Measurements from ENCODE around the gene ACVR2A.

DNA sequence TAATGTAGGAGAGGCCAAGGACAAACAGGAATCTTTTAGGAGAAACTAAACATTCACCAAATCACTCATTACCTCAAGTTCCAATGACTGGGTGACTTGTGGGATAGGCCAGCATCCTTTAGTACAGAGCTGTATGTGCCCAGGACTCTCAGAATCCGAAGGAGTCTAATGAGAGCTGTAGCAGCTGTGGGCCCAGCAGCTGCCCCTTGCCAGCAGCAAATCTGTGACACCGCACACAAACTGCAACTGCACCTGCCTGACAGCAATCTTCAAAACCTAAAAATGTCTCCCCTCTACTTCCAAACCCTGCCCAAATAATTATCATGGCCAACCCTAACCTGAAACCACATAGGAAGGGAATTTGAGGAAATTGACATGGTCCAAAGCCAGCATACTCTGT is 44.5 kb upstream of the ACVR2A start:
- TF ChIP-seq CTCF (IDR thresholded peaks at IDR 0.05), result no peak
- TF ChIP-seq POLR2A (IDR thresholded peaks at IDR 0.05), result no peak
- no peak for TF ChIP-seq EP300 (IDR thresholded peaks at IDR 0.05)
